Left hindlimb (tissue), 1 donor: ENCODE data around the gene FUT7.
"Not testable (repeated sequence)": the region's sequence is repeated elsewhere in the genome, so short reads cannot be mapped to it uniquely, and the experiment has no call there.

Experiments
- DNase-seq: peaks from one replicate; pipeline ENCODE4 v3.0.0-alpha.2; 2018

The FUT7 gene

DNA sequence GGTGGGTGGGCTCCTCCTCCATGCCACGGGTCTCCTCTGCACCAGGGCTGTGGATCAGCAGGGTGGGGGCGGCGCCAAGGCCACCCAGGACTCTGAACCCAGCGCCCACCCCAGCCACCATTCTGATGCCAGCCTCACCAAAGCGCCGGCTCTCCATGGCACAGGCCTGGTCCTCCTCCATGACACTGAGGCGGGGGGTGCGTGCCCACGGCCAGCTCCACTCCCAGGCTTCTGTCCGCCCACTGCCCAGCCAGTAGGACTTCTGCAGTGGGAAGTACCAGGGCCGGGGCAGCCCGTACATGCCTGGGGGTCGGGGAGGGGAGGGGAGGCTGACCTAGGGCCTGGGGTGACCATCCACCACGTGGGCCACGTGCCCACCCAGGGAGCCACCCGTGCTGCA, 15.5 kb downstream of the FUT7 start:
- DNase-seq: no peak

DNA sequence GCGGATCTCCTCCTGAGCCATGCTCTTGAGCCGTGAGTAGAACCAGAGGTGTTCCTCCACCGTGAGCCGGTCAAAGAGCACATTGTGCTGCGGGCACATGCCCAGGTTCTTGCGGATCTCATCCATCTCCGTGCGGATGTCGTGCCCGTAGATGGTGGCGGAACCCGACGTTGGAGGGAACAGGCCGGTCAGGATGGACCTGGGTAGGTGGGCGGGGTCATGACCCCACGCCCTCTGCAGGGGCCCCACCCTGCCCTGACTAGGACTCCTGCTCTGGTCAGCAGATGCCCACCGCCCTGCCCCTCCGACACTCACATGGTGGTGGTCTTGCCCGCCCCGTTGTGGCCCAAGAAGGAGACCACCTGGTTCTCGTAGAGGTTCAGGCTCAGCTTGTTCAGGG, 15.9 kb downstream of the FUT7 start:
- DNase-seq: no peak

DNA sequence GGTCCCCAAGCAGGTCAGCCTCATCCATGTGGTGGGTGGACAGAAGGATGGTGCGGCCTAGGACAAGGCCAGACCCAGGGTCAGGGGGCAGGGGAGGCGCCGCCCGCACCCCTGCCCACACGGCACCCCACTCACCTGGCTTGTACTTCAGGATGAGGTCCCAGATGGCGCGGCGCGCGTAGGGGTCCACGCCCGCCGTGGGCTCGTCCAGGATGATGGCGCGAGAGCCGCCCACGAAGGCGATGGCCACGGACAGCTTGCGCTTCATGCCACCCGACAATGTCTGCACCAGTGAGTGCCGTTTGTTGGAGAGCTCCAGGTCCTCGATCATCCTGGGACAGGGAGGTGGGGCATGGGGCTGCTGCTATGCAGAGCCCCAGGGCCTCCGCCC, 16.4 kb downstream of the FUT7 start:
- DNase-seq: no peak

GRCh38 chr9:137014776-137015539, 16.9 kb downstream of the FUT7 start:
- no peak for DNase-seq

GRCh38 chr9:137014166-137014565, 17.7 kb downstream of the FUT7 start:
- no peak for DNase-seq

DNA sequence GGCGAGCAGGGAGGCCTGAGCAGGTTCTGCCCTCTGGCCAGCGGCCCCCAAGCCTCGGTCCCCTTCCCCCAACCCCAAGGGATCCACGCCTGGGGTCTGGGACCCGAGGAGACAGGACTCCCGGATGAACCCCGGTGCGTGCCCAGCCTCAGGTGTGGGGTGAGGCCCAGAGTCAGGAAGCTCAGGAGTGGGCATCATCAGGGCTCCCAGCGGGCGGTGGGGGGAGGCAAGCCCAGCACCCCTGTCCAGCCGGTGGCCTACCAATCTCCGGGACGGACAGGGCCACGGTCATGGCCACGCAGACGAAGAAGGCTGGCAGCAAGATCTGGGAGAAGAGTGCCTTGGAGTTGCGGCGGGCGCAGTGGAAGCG, 18.3 kb downstream of the FUT7 start:
- no peak for DNase-seq

GRCh38 chr9:137012694-137013570, 19.0 kb downstream of the FUT7 start:
- DNase-seq: no peak

GRCh38 chr9:137011907-137012675, 19.8 kb downstream of the FUT7 start:
- no peak for DNase-seq

GRCh38 chr9:137011156-137011555, 20.7 kb downstream of the FUT7 start:
- DNase-seq: no peak

GRCh38 chr9:137009938-137010732, 21.8 kb downstream of the FUT7 start:
- DNase-seq: no peak

DNA sequence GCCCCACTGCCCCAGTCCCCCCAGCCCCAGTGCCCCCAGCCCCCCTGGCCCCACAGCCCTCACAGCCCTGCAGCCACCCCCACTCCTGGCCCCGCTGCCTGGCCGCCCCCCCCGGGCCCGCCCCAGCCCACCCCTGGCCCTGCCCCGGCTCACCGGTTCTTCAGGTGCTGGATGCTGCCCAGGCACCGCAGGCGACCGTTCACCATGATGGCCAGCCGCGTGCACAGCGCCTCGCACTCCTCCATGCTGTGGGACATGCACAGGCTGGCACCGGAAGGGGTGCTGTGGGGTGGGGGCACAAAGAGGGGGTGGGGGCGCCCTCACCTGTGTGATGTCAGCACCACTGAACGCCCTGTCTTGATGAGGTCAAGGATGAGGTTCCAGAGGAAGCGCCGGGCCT, 22.7 kb downstream of the FUT7 start:
- DNase-seq: no peak

DNA sequence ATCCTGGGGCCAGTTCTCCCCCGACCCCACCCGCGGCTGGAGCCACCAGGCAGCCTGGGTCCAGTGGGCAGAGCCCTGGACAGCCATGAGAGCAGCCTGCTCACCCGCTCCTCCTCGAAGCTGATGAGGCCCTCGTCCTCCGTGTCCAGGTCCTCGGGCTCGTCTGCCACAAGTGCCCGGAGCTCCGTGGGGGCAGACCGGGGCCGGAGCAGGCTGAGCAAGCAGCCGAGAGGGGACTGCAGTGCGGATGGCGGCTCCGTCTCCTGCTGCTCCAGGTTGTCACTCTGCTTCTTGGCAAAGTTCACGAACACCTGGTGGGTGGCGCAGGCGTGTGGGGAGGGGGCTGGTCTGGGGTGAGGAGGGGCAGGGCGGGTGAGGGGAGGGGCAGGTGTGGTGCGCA, 23.6 kb downstream of the FUT7 start:
- DNase-seq: no peak

- DNase-seq: no peak
Observed at GRCh38 chr9:137007816-137008270, 24.0 kb downstream of the FUT7 start.

GRCh38 chr9:137007108-137007815, 24.6 kb downstream of the FUT7 start:
- DNase-seq: no peak

GRCh38 chr9:137006116-137007003, 25.5 kb downstream of the FUT7 start:
- DNase-seq: no peak

GRCh38 chr9:137004285-137004684, 27.6 kb downstream of the FUT7 start:
- DNase-seq: not testable (repeated sequence)

DNA sequence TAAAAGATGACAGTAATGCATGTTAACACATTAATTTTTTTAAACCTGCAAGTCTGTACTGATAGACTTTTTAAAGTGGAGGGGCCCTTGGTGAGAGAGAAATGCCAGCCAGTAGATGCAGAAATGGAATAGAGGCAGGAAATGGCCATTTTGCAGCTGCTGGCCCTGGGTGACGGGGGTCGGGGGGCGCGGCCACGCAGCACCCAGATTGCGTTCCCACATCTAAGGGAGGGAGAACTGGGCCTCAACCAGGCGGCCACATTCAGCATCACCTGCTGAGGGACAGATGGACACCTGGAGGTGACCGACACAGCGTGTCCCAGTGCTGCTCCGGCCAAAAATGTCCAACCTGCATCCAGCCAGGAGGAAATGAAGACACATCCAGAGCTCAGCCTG, 29.2 kb downstream of the FUT7 start:
- no peak for DNase-seq

- DNase-seq: no peak
Observed at GRCh38 chr9:137001857-137002645, 29.8 kb downstream of the FUT7 start.

- DNase-seq: no peak
Observed at GRCh38 chr9:137000177-137000930, 31.5 kb downstream of the FUT7 start.
